GM12878 (cell line): ENCODE measurements around the gene CRTC3. TPM values are rescaled to one million over a fixed set of nuclear protein-coding genes. Genes with fewer than 3 reads are reported as not detected.
A peak's percentile ranks its signal among the peaks of the same experiment; 100 is the strongest.

Source experiments
- BCL3 ChIP-seq: IDR thresholded peaks from 2 replicates; pipeline ENCODE4 v1.6.1; 2011; ENCODE audit warnings: borderline replicate concordance, low read depth, mild to moderate bottlenecking, moderate library complexity, low read length; ENCODE audit not compliant: insufficient read depth, poor library complexity, severe bottlenecking
- CBX5 ChIP-seq: sonication (generic); IDR thresholded peaks from 2 replicates; pipeline ENCODE4 v1.6.1; 2016; ENCODE audit warnings: low read depth, moderate library complexity, mild to moderate bottlenecking, inconsistent platforms
- ETV6 ChIP-seq, 2 experiments: fragments of 450-650 bp in 1 of 2; IDR thresholded peaks in 1 of 2; conservative IDR thresholded peaks in 1 of 2; 2 replicates each; pipeline ENCODE4 v1.6.1; 2014; ENCODE audit warnings: antibody characterized with exemption in 1 of 2, borderline replicate concordance in 1 of 2, low read depth in 1 of 2, mild to moderate bottlenecking in 1 of 2, moderate library complexity in 1 of 2
- FOS ChIP-seq: IDR thresholded peaks from 3 replicates; pipeline ENCODE4 v1.6.1; 2011; ENCODE audit warnings: borderline replicate concordance; ENCODE audit not compliant: insufficient read length; ENCODE audit errors: extremely low read depth
- KAT2A ChIP-seq: conservative IDR thresholded peaks from 2 replicates; pipeline ENCODE4 v1.6.1; 2011; ENCODE audit warnings: low read depth, low read length; ENCODE audit not compliant: control insufficient read depth
- MTA2 ChIP-seq: fragments of 450-650 bp; IDR thresholded peaks from 2 replicates; pipeline ENCODE4 v1.6.1; 2016; ENCODE audit warnings: low read depth, mild to moderate bottlenecking, moderate library complexity
- NFXL1 ChIP-seq: fragments of 450-650 bp; IDR thresholded peaks from 2 replicates; pipeline ENCODE4 v1.6.1; 2017; ENCODE audit warnings: antibody characterized with exemption, mild to moderate bottlenecking, borderline replicate concordance
- NKRF ChIP-seq: fragments of 450-650 bp; conservative IDR thresholded peaks from 2 replicates; pipeline ENCODE4 v1.6.1; 2017; ENCODE audit warnings: mild to moderate bottlenecking, moderate library complexity
- RAD21 ChIP-seq: IDR thresholded peaks from 2 replicates; pipeline ENCODE4 v1.6.1; 2011; ENCODE audit warnings: mild to moderate bottlenecking, low read depth, low read length, moderate library complexity; ENCODE audit not compliant: insufficient read depth
- RAD51 ChIP-seq: fragments of 450-650 bp; IDR thresholded peaks from 2 replicates; pipeline ENCODE4 v1.6.1; 2016; ENCODE audit warnings: moderate library complexity, mild to moderate bottlenecking, inconsistent platforms
- RBBP5 ChIP-seq: fragments of 200-600 bp; sonication (generic); conservative IDR thresholded peaks from 2 replicates; pipeline ENCODE4 v1.6.1; 2016
- SIX5 ChIP-seq: IDR thresholded peaks from 2 replicates; pipeline ENCODE4 v1.6.1; 2011; ENCODE audit warnings: mild to moderate bottlenecking, low read depth, low read length, moderate library complexity; ENCODE audit not compliant: severe bottlenecking
- SRF ChIP-seq, 2 experiments: IDR thresholded peaks; 2 replicates each; pipeline ENCODE4 v1.6.1; 2011; ENCODE audit warnings: low read depth in 2 of 2, low read length in 2 of 2, mild to moderate bottlenecking in 1 of 2, moderate library complexity in 1 of 2
- STAT1 ChIP-seq: fragments of 450-650 bp; conservative IDR thresholded peaks from 2 replicates; pipeline ENCODE4 v1.6.1; 2014; ENCODE audit warnings: antibody characterized with exemption, mild to moderate bottlenecking
- TCF7 ChIP-seq: IDR thresholded peaks from 2 replicates; pipeline ENCODE4 v1.6.1; 2014; ENCODE audit warnings: antibody characterized with exemption, borderline replicate concordance
- USF1 ChIP-seq: IDR thresholded peaks from 2 replicates; pipeline ENCODE4 v1.6.1; 2011; ENCODE audit warnings: borderline replicate concordance, low read depth, mild to moderate bottlenecking, moderate library complexity, mixed read lengths, low read length; ENCODE audit not compliant: insufficient read depth; ENCODE audit errors: extremely low read length
- YY1 ChIP-seq: IDR thresholded peaks from 2 replicates; pipeline ENCODE4 v1.6.1; 2011; ENCODE audit warnings: low read depth, mild to moderate bottlenecking, low read length
- ZNF384 ChIP-seq: IDR thresholded peaks from 2 replicates; pipeline ENCODE4 v1.6.1; 2012; ENCODE audit warnings: low read depth, mild to moderate bottlenecking, low read length, improper control_type of control experiment, borderline replicate concordance
- polyA plus RNA-seq, 11 experiments: library from polyadenylated mRNA; depleted of rRNA in 4 of 11; unstranded in 6 of 11; stranded (reverse) in 5 of 11; fragments of >200 nt; fragmentation: Nextera tagmentation in 4 of 11; fragmentation: Illumina TruSeq in 1 of 11; extraction: Ambion mirVana in 4 of 11; extraction: Trizol in 1 of 11; gene quantifications; 1 replicate in 1 of 11; 2 replicates in 10 of 11; pipeline versions ENCODE4 v1.2.1 to v1.2.3, GENCODE V29; 2011 to 2016; ENCODE audit warnings: inconsistent platforms in 2 of 11, missing spikeins in 2 of 11, low read depth in 1 of 11
- total RNA-seq, 4 experiments: library from RNA; depleted of rRNA in 3 of 4; stranded (reverse); fragments of >200 nt in 3 of 4; fragmentation: Illumina TruSeq in 1 of 4; extraction: Trizol in 1 of 4; gene quantifications; 2 replicates each; pipeline versions ENCODE4 v1.2.1 to v1.2.3, GENCODE V29; 2013 to 2021
- TF ChIP-seq, protein P1 (sequence below): fragments of 150-350 bp; IDR thresholded peaks from 2 replicates; pipeline ENCODE4 v1.6.1; 2014; ENCODE audit warnings: mild to moderate bottlenecking, low read depth, low read length
- TF ChIP-seq, protein P2 (sequence below): fragments of 450-650 bp; IDR thresholded peaks from 2 replicates; pipeline ENCODE4 v1.6.1; 2016; ENCODE audit warnings: mild to moderate bottlenecking

CRTC3 gene
- total and polyA plus RNA-seq, 10 of the 15 experiments (the other 5 are each of a cell fraction or from before 2014, with no cell fraction given), result 3.5 to 36.9 (median 18.9) TPM

DNA sequence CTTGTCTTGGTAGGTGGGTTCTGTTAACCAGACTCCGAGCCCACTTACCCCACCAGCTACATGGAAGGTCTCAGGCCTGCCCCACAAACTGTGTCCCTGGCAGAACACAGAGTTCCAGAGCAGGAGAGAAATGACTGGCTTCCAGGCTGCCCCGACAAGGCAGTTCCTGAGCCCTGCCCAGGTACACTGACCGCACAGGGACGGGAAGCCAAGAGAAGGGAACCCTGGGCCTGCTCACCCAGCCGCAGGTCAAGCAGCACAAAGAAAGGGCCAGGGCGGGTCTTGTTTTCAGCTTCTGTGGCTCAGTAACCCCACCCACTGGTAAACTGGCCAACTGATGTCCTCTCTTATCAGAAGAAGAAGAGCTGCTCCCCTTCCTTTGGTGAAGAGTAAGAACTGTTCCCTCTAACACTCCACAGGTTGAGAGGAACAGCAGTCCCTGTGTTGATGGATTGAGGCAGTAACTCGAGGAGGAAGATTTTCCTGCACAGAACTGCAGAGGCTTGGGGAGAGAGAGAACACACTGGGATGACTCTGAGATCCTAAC, 68.4 kb downstream of the CRTC3 start (continued):
- TF ChIP-seq, protein P1, sequence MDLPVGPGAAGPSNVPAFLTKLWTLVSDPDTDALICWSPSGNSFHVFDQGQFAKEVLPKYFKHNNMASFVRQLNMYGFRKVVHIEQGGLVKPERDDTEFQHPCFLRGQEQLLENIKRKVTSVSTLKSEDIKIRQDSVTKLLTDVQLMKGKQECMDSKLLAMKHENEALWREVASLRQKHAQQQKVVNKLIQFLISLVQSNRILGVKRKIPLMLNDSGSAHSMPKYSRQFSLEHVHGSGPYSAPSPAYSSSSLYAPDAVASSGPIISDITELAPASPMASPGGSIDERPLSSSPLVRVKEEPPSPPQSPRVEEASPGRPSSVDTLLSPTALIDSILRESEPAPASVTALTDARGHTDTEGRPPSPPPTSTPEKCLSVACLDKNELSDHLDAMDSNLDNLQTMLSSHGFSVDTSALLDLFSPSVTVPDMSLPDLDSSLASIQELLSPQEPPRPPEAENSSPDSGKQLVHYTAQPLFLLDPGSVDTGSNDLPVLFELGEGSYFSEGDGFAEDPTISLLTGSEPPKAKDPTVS, result no peak
- TF ChIP-seq STAT1, result no peak
- no peak for TF ChIP-seq SRF (IDR thresholded peaks at IDR 0.05; ENCODE audit: low read depth in 2 of 2, low read length in 2 of 2)
- TF ChIP-seq RAD21, result peak; percentile 70
- no peak for TF ChIP-seq NFXL1
- TF ChIP-seq, protein P2, sequence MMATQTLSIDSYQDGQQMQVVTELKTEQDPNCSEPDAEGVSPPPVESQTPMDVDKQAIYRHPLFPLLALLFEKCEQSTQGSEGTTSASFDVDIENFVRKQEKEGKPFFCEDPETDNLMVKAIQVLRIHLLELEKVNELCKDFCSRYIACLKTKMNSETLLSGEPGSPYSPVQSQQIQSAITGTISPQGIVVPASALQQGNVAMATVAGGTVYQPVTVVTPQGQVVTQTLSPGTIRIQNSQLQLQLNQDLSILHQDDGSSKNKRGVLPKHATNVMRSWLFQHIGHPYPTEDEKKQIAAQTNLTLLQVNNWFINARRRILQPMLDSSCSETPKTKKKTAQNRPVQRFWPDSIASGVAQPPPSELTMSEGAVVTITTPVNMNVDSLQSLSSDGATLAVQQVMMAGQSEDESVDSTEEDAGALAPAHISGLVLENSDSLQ, result no peak
- TF ChIP-seq SIX5, result no peak
- no peak for TF ChIP-seq CBX5
- TF ChIP-seq YY1, result no peak
- no peak for TF ChIP-seq BCL3
- no peak for TF ChIP-seq RAD51
- no peak for TF ChIP-seq ZNF384
- no peak for TF ChIP-seq FOS
- no peak for TF ChIP-seq USF1
- TF ChIP-seq NKRF, result no peak
- no peak for TF ChIP-seq RBBP5
- TF ChIP-seq TCF7, result no peak
- TF ChIP-seq MTA2, result 0 out of 2 replicates have a peak, but pooled peaks have one; percentile 14
- TF ChIP-seq KAT2A, result no peak
- no peak; a peak in 1 of 4 replicates for TF ChIP-seq ETV6 (conservative IDR thresholded peaks at IDR 0.05 in 1 of 2, IDR thresholded peaks at IDR 0.05 in 1 of 2; ENCODE audit: borderline replicate concordance in 1 of 2, low read depth in 1 of 2)
